ENCODE measurements around the gene UBQLN3. TPM values are rescaled to one million over a fixed set of nuclear protein-coding genes. Genes with fewer than 3 reads are reported as not detected.

The UBQLN3 gene
- total and polyA plus RNA-seq, 5 experiments from 2014 or later = 0.41 TPM; not detected in 4

DNA sequence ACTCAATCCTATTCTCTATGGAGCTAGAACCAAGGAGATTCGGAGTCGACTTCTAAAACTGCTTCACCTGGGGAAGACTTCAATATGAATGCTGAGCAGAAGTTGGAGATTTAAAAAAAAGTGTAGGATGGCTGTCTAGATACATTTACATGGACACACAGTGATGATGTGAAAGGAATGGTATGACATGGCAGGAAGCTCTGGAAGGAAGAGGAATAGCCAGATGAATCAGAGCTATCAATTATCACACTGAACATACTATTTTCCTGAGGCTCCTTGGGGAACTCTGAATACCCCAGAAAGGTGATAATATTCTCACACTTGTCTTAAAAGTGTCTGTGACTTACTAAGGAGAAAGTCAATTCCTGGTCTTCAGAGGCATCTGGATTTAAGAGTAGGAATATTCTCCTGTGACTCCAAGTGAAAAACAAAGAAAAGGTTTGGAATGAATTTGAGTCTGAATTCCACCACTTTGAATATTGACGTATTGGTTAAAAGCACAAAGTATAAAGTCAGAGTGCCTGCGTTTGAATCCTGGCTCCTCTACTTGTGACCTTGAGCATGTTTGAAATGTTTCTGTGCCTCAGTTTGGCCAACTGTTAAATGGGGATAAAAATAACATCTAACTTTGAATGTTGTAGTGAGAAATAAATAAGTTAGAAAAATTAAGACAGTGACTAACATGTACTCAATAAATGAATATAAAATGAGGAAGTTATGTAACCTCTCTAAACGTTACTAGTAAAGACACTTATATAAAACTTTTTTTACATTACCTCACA is 20.0 kb downstream of the UBQLN3 start:
- DNase-seq = no peak
- ATAC-seq = no peak
- no peaks in the 10 kb centered on the region for H3K36me3 Mint-ChIP-seq
- no peak overlapping the region for H3K4me3 Mint-ChIP-seq
- H3K4me1 Mint-ChIP-seq = no peaks in the 10 kb centered on the region
- H3K9me3 Mint-ChIP-seq = no peaks in the 10 kb centered on the region
- no peak overlapping the region for H3K27ac Mint-ChIP-seq
- POLR2A ChIA-PET = no interaction called here
- H3K27me3 Mint-ChIP-seq = peaks cover 0 to 8% (median 6%) of the 10 kb centered on the region in 5 donors

DNA sequence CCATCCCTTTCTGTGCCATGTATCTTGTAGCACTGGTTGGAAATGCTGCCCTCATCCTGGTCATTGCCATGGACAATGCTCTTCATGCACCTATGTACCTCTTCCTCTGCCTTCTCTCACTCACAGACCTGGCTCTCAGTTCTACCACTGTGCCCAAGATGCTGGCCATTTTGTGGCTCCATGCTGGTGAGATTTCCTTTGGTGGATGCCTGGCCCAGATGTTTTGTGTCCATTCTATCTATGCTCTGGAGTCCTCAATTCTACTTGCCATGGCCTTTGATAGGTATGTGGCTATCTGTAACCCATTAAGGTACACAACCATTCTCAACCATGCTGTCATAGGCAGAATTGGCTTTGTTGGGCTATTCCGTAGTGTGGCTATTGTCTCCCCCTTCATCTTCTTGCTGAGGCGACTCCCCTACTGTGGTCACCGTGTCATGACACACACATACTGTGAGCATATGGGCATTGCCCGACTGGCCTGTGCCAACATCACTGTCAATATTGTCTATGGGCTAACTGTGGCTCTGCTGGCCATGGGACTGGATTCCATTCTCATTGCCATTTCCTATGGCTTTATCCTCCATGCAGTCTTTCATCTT is 20.9 kb downstream of the UBQLN3 start:
- H3K9me3 Mint-ChIP-seq = peaks cover 0 to 2% (median 0%) of the 10 kb centered on the region in 9 donors
- no peaks in the 10 kb centered on the region for H3K4me1 Mint-ChIP-seq
- POLR2A ChIA-PET = no interaction called here
- no peak overlapping the region for H3K27ac Mint-ChIP-seq
- no peak for DNase-seq
- H3K36me3 Mint-ChIP-seq = no peaks in the 10 kb centered on the region
- no peak overlapping the region for H3K4me3 Mint-ChIP-seq
- peaks cover 0 to 9% (median 6%) of the 10 kb centered on the region in 5 donors for H3K27me3 Mint-ChIP-seq
- ATAC-seq = no peak

DNA sequence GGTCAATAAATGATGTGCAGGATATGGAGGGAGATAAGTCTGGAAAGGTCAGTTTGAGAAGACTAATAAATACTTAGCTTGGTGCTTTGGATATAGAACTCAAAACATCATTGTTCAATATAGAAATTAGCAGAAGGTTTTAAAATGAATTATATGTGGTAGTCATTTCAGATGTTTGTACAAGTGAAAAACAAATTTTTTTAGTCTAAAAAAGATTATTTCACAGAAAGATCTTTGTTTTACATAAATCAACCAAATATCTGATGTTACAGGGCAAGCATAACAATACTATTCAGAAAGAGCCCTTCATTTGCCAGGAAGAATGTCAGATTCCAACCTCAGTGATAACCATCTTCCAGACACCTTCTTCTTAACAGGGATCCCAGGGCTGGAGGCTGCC is 21.4 kb downstream of the UBQLN3 start, which contains the start of gene OR52D1:
Gene OR52D1, plus strand, starts transcription at position 301 of the 400 bp plus-strand sequence. Its CDS starts 22 bp downstream, at position 323.
- Mint-ChIP-seq H3K27me3 (peaks cover 0 to 11% (median 6%) of the 10 kb centered on the region in 5 donors), H3K27ac (no peak within 1 kb of the TSS), H3K4me3 (no peak within 1 kb of the TSS), H3K4me1 (no peaks in the 10 kb centered on the region), H3K9me3 (peaks cover 0 to 5% (median 0%) of the 10 kb centered on the region in 9 donors), H3K36me3 (no peaks in the 10 kb centered on the region)
- DNase-seq (no peak), ATAC-seq (no peak)
- POLR2A ChIA-PET = no interaction called here

- H3K4me3 Mint-ChIP-seq = no peak overlapping the region
- peaks cover 0 to 5% (median 0%) of the 10 kb centered on the region in 9 donors for H3K9me3 Mint-ChIP-seq
- H3K4me1 Mint-ChIP-seq = no peaks in the 10 kb centered on the region
- no peaks in the 10 kb centered on the region for H3K36me3 Mint-ChIP-seq
- H3K27ac Mint-ChIP-seq = no peak overlapping the region
- no peak for DNase-seq
- ATAC-seq = no peak
- H3K27me3 Mint-ChIP-seq = peaks cover 0 to 11% (median 2%) of the 10 kb centered on the region in 5 donors
- POLR2A ChIA-PET = no interaction called here
Measured at GRCh38 chr11:5486421-5486820, 23.3 kb downstream of the UBQLN3 start.

- Mint-ChIP-seq H3K27ac (no peak overlapping the region), H3K27me3 (peaks cover 0 to 7% (median 2%) of the 10 kb centered on the region in 5 donors), H3K4me3 (no peak overlapping the region), H3K4me1 (no peaks in the 10 kb centered on the region), H3K9me3 (peaks cover 0 to 5% (median 0%) of the 10 kb centered on the region in 9 donors), H3K36me3 (no peaks in the 10 kb centered on the region)
- POLR2A ChIA-PET = no interaction called here
- ATAC-seq (no peak), DNase-seq (no peak)
Measured at GRCh38 chr11:5486003-5486402, 23.8 kb downstream of the UBQLN3 start.

DNA sequence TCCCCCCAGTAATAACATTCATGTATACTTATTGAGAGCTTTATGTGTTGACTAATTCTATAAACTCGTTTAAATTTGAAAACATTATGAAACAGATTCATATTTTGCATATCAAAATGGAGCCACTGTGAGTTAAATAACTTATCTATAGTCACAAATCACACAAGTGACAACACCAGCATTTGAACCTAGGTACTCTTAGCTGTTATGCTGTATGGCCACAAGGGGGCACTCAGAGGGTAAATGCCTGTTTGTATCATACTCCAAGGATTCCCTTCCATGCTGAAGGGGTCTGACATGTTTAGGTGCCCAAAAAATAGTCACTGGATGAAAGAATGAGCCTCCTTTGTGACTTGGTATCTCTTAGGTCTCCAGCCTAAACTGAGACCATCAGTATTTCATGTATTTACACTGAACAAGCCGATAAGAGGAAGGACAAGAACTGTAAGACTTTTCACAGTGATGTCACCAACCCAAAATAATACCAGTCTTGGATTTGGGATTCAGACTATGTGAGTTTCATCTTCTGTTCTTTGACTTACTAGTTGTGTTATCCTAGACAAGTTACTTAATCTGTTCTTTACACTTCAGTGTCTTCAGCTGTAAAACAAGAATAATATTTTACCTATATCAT is 33.5 kb downstream of the UBQLN3 start:
- peak in 9 of 10 donors; percentile 3 to 66 (median 27) for DNase-seq
- POLR2A ChIA-PET = no interaction called here
- no peak overlapping the region for H3K4me3 Mint-ChIP-seq
- no peaks in the 10 kb centered on the region for H3K9me3 Mint-ChIP-seq
- ATAC-seq = no peak
- peaks cover 8 to 25% (median 12%) of the 10 kb centered on the region in 5 donors for H3K27me3 Mint-ChIP-seq
- H3K36me3 Mint-ChIP-seq = no peaks in the 10 kb centered on the region
- no peaks in the 10 kb centered on the region for H3K4me1 Mint-ChIP-seq
- no peak overlapping the region for H3K27ac Mint-ChIP-seq

GRCh38 chr11:5473921-5474320 is 35.8 kb downstream of the UBQLN3 start:
- H3K36me3 Mint-ChIP-seq = no peaks in the 10 kb centered on the region
- ATAC-seq (no peak), DNase-seq (no peak)
- peaks cover 8 to 25% (median 12%) of the 10 kb centered on the region in 5 donors for H3K27me3 Mint-ChIP-seq
- H3K27ac Mint-ChIP-seq = no peak overlapping the region
- no peak overlapping the region for H3K4me3 Mint-ChIP-seq
- POLR2A ChIA-PET = no interaction called here
- no peaks in the 10 kb centered on the region for H3K4me1 Mint-ChIP-seq
- H3K9me3 Mint-ChIP-seq = no peaks in the 10 kb centered on the region

- H3K36me3 Mint-ChIP-seq = no peaks in the 10 kb centered on the region
- no peak overlapping the region for H3K4me3 Mint-ChIP-seq
- H3K9me3 Mint-ChIP-seq = no peaks in the 10 kb centered on the region
- no peak overlapping the region for H3K27ac Mint-ChIP-seq
- H3K27me3 Mint-ChIP-seq = peaks cover 0 to 20% (median 7%) of the 10 kb centered on the region in 5 donors
- DNase-seq (no peak), ATAC-seq (no peak)
- POLR2A ChIA-PET = interaction anchor here (0.6 kb wide), 1 partner anchor 132 kb away, joined by 3 read pairs; no protein-coding TSS in a partner anchor
- no peaks in the 10 kb centered on the region for H3K4me1 Mint-ChIP-seq
Measured at GRCh38 chr11:5467527-5467926, 42.2 kb downstream of the UBQLN3 start.

- peaks cover 0 to 17% (median 0%) of the 10 kb centered on the region in 5 donors for H3K27me3 Mint-ChIP-seq
- ATAC-seq (no peak), DNase-seq (peak in 1 of 10 donors; percentile 59)
- peaks cover 0 to 26% (median 0%) of the 10 kb centered on the region in 9 donors for H3K9me3 Mint-ChIP-seq
- H3K27ac Mint-ChIP-seq = peak overlapping the region in 1 of 10 donors; percentile 23
- peaks cover 0 to 3% (median 0%) of the 10 kb centered on the region in 4 donors for H3K4me1 Mint-ChIP-seq
- peaks cover 0 to 2% (median 0%) of the 10 kb centered on the region in 3 donors for H3K36me3 Mint-ChIP-seq
- POLR2A ChIA-PET = no interaction called here
- H3K4me3 Mint-ChIP-seq = no peak overlapping the region
Measured at GRCh38 chr11:5460983-5461621, 48.7 kb downstream of the UBQLN3 start.

Other genes with a start within 250 kb of the UBQLN3 start
- gene HBE1, start 240.0 kb downstream of the UBQLN3 start, total RNA-seq = not detected
- gene HBE1, start 240.0 kb downstream of the UBQLN3 start, polyA plus RNA-seq = not detected
- gene OR51B4, start 208.0 kb downstream of the UBQLN3 start, total RNA-seq = not detected
- not detected for gene OR51B4, start 208.0 kb downstream of the UBQLN3 start, polyA plus RNA-seq
- not detected for gene OR51B2, start 185.7 kb downstream of the UBQLN3 start, total RNA-seq
- not detected for gene OR51B2, start 185.7 kb downstream of the UBQLN3 start, polyA plus RNA-seq
- gene OR51B5, start 166.4 kb downstream of the UBQLN3 start, total RNA-seq = not detected
- not detected for gene OR51B5, start 166.4 kb downstream of the UBQLN3 start, polyA plus RNA-seq
- gene OR51B6, start 158.4 kb downstream of the UBQLN3 start, total RNA-seq = not detected
- gene OR51B6, start 158.4 kb downstream of the UBQLN3 start, polyA plus RNA-seq = not detected
- not detected for gene OR51M1, start 126.1 kb downstream of the UBQLN3 start, total RNA-seq
- gene OR51M1, start 126.1 kb downstream of the UBQLN3 start, polyA plus RNA-seq = not detected
- not detected for gene OR51Q1, start 87.8 kb downstream of the UBQLN3 start, total RNA-seq
- not detected for gene OR51Q1, start 87.8 kb downstream of the UBQLN3 start, polyA plus RNA-seq
- not detected for gene OR51I1, start 68.4 kb downstream of the UBQLN3 start, total RNA-seq
- not detected for gene OR51I1, start 68.4 kb downstream of the UBQLN3 start, polyA plus RNA-seq
- not detected for gene OR51I2, start 60.6 kb downstream of the UBQLN3 start, total RNA-seq
- not detected for gene OR51I2, start 60.6 kb downstream of the UBQLN3 start, polyA plus RNA-seq
- not detected for gene OR52D1, start 21.3 kb downstream of the UBQLN3 start, total RNA-seq
- not detected for gene OR52D1, start 21.3 kb downstream of the UBQLN3 start, polyA plus RNA-seq
- under 1 TPM; 0.47 TPM for gene UBQLNL, start 6.7 kb upstream of the UBQLN3 start, total RNA-seq
- not detected for gene UBQLNL, start 6.7 kb upstream of the UBQLN3 start, polyA plus RNA-seq
- not detected for gene OR52H1, start 38.6 kb upstream of the UBQLN3 start, total RNA-seq
- gene OR52H1, start 38.6 kb upstream of the UBQLN3 start, polyA plus RNA-seq = not detected
- not detected for gene OR52B6, start 70.9 kb upstream of the UBQLN3 start, total RNA-seq
- gene OR52B6, start 70.9 kb upstream of the UBQLN3 start, polyA plus RNA-seq = not detected
- gene TRIM6, start 86.7 kb upstream of the UBQLN3 start, total RNA-seq = not detected
- not detected for gene TRIM6, start 86.7 kb upstream of the UBQLN3 start, polyA plus RNA-seq
- 10 to 100 TPM; 12.5 to 12.6 TPM for gene TRIM34, start 115.0 kb upstream of the UBQLN3 start, total RNA-seq
- 10 to 100 TPM; 10.8 to 13.1 (median 12.1) TPM for gene TRIM34, start 115.0 kb upstream of the UBQLN3 start, polyA plus RNA-seq
- 10 to 100 TPM; 39.4 to 41.8 TPM for gene TRIM5, start 175.1 kb upstream of the UBQLN3 start, total RNA-seq
- 10 to 100 TPM in 1 of 3 donors, 1 to 10 TPM in 2; 9.6 to 10.4 (median 9.9) TPM for gene TRIM5, start 175.1 kb upstream of the UBQLN3 start, polyA plus RNA-seq
- gene TRIM22, start 179.8 kb upstream of the UBQLN3 start, total RNA-seq = 100 to 1,000 TPM; 242 to 243 TPM
- 100 to 1,000 TPM; 108 to 143 (median 114) TPM for gene TRIM22, start 179.8 kb upstream of the UBQLN3 start, polyA plus RNA-seq
- under 1 TPM; 0.36 to 0.42 TPM for gene OR56B1, start 226.5 kb upstream of the UBQLN3 start, total RNA-seq
- gene OR56B1, start 226.5 kb upstream of the UBQLN3 start, polyA plus RNA-seq = not detected
- gene OR52N4, start 244.3 kb upstream of the UBQLN3 start, total RNA-seq = 1 to 10 TPM; 2.2 to 2.6 TPM
- gene OR52N4, start 244.3 kb upstream of the UBQLN3 start, polyA plus RNA-seq = under 1 TPM in 2 of 3 donors, not detected in 1; 0.55 to 0.59 TPM